NCI-H510A treated with DMSO at 0.1 percent for 48 hours (cell line): ENCODE results near the gene NMT2.

Experiments
- DNase-seq: peaks from one replicate; lab custom pipeline; 2025; lab: John Stamatoyannopoulos, UW

The NMT2 gene

DNA sequence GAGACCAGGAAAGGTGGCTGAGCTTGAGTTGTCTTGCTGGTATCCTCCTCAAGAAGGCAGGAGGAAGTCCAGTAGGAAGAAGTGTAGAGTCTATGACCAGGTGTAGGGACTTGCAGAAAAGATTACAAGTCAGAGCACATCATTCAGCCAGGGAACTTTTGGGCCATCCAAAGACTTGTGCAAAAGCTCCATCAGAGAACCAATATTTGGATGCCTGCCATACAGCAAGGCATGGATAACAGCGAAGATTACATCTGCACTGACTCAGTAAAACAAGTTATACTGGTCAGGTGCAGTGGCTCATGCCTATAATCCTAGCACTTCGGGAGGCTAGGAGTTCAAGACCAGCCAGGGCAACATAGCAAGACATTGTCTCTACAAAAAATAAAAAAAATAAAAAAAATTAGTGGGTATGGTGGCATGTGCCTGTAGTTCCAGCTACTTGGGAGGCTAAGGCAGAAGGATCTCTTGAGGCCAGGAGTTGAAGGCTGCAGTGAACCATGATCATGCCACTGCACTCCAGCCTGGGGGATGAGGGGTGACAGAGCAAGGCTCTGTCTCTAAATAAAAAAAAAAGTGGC lies 13.2 kb upstream of the NMT2 start:
- DNase-seq, result no peak

DNA sequence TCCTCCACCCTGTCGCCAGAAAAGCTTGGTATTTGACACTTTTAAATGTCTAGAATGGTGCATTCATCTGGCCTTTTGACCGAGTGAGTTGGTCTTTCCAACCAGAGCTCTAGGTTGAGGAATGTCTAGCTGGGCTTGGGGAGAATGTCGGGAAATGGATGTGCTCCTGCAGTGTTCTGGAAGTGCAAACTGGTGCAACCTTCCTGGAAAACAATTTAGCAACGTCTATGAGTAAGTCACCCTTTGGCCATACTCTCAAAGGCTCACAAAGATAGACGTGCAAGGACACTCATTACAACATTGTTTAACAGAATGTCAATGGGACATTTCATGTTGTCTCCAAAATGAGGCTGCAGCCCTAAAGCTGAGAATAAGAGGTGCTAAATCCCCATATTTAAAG lies 12.2 kb upstream of the NMT2 start:
- DNase-seq, result no peak

- DNase-seq, result no peak
Observed at GRCh38 chr10:15176269-15176668, 7.8 kb upstream of the NMT2 start.

DNA sequence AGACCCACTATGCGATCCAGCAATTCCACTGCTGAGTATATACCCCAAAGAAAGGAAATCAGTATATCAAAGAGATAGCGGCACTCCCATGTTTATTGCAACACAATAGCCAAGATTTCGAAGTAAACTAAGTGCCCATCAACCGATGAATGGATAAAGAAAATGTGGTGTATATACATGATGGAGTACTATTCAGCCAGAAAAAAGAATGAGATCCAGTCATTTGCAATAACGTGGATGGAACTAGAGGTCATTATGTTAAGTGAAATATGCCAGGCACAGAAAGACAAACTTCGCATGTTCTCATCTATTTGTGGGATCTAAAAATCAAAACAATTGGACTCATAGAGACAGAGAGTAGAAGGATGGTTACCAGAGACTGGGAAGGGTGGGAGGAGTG lies 7.1 kb upstream of the NMT2 start:
- DNase-seq, result no peak

DNA sequence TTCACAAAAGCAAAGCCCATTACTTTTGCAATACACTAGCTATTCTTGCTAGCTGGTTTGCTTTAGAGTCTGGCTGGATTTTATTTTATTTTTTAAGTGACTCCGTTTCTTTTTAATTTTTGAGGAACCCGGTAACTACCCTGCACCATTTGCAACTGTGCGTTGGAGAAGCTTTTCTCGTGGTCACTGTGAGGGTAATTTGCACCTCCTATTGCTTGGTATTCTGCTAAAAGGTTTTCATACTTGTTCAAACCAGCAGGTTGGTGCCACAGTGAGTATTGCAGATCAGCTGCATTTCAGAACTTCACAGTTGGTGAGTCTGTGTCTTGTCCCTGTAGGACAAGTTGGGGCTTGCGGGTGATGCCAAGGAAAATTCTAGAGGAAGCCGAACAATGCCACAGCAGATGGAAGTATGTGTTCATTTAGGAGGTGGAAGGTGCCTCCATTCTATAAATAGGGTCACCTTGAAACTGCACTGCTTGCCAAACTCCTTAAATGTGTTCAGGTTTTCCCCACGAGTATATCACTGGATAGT lies 3.9 kb upstream of the NMT2 start:
- DNase-seq, result no peak

DNA sequence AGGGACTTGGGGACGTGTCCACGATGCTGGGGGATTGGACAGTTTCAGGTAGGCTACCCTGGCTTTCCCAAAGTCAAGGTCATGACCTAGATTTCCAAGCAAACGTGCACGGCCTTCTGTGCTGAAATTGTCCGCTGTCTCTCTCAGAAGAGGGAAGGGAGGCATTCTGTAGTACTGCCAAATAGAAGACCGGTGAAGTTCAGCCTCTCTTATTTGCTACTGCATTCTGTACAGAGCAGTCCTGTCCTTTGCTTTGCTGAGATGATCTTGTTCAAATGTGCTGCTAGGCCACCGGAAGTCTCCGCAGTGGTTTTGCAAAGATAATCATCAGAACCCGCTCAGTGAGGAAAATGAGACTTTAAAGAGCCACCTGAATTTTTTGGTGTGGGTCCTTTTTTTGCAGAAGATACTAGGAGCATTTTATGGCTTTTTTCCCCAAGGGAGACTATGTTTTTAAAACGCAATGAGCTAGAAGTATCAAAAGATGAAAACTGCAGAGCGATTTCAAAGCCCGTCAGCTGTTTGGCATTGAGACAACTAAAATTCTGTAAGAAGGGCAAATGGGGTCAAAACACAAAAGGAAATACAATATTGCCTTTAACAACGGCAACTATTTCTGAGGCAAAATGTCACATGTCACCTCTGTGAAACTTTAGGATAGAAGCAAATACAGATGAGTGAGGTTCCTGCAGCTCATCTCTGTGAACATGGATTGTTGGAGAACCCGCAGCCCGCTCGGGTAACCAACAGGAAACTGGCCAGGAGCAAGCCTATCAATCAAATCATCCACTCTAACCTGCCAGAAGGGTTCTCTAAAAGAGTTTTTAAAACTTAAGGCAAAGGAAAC lies 1.3 kb upstream of the NMT2 start:
- DNase-seq, result peak; percentile 9

GRCh38 chr10:15168786-15169554 lies 477 bp upstream of the NMT2 start:
- DNase-seq, result peak; percentile 58

GRCh38 chr10:15167411-15168290 lies 842 bp downstream of the NMT2 start:
- peak; percentile 9 for DNase-seq

DNA sequence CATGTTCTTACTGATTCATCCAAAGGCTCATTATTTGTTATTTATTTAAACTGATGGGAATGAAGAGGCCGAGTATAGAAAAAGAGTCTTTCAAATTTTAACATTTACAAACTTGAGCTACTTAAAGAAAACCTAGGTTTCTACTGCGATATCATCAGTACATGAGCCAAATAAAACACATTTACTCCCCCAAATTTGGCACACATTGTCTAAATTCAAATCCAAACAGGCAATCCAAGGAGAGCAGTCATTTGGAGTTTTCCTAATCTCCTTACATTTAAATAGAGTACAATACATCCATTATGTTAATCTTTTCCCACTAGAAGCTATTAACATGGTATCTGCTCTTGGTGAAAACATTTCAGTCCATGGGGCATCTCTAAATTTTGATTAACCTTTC lies 2.2 kb downstream of the NMT2 start:
- DNase-seq, result no peak

DNA sequence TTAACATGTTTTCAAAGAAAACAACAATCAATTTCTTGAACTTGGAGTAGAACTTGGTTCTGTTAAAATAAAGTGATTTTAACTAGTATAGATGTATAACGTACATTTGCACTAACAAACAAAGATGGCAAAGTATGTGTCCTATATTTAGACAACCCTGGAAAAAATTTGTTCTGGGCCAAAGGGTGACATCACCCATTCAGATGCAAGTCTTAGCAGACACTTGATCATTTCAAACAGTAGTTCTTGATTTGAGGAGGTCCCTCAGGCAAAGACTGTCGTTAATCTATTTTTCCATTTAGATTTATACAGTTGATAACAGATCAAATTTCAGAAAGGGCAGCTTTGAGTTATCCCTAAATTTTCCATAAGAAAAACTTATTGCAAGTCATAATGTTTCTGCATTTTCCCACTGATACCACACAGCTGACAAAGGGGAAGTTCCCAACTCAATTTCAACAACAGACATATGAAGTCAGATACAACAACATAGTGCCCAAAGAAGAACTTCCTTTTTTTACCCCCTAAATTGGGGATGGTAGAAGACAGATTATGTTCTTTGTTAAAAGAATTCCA lies 5.2 kb downstream of the NMT2 start:
- no peak for DNase-seq

DNA sequence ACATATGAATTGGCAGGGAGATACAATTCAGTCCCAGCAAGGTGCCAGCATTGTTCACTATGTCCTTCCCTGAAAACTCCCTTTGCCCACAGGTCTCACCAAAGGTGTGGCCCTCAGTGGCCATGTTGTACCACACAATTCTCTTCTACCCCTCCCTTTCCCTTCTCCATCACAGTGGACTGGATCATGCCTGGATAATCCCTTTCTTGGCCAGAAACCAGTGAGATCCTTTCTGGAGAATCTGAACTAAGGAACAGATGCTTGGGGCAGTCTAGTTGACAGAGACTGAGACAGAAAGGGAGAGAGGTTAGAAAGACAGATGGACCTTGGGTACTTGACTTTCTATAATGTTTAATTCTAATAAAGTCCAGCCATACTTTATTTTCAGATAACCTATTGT lies 9.5 kb downstream of the NMT2 start:
- DNase-seq, result no peak

GRCh38 chr10:15158448-15158847 lies 10.0 kb downstream of the NMT2 start:
- DNase-seq, result no peak

GRCh38 chr10:15155978-15156656 lies 12.4 kb downstream of the NMT2 start:
- no peak for DNase-seq

DNA sequence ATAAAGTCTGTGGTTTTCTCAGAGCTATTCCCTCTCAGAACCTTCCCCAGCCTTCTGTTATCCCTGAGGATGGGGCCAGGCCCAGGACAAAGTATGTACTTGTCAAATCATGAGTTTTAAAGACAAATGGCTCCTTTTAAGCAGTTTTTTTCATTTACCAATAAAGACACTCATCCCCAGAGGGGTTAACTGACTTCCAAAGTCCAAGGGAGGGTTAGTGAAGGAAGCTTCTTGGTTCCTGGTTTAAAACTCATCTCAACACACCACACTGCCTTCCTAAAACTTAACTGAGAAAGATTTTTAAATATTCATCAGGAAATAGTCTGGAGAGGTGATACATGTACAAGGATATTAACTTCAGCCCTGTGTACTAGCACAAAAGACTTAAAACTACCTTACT lies 15.9 kb downstream of the NMT2 start:
- no peak for DNase-seq

DNA sequence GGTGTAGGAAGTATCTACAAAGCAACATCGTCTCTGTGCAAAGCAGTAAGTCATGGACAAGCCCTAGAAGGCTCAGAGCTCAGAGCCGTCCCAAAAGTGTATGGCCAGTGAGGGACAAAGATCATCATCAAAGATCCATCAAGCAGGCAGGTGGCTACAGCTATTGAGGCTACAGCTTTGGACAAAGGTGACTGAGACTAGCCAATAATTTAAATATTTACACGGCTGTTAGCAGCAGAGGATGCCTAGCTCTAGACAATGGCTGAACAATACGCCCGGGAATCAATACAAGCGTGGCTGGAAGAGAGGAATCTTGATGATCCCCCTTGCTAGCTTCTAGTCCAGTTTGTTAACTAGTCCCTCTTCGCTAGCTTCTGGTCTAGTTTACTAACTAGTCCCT lies 17.9 kb downstream of the NMT2 start:
- DNase-seq, result no peak

GRCh38 chr10:15149042-15149771 lies 19.3 kb downstream of the NMT2 start:
- no peak for DNase-seq

- no peak for DNase-seq
Observed at GRCh38 chr10:15147594-15148392, 20.7 kb downstream of the NMT2 start.

- no peak for DNase-seq
Observed at GRCh38 chr10:15146366-15146765, 22.1 kb downstream of the NMT2 start.

DNA sequence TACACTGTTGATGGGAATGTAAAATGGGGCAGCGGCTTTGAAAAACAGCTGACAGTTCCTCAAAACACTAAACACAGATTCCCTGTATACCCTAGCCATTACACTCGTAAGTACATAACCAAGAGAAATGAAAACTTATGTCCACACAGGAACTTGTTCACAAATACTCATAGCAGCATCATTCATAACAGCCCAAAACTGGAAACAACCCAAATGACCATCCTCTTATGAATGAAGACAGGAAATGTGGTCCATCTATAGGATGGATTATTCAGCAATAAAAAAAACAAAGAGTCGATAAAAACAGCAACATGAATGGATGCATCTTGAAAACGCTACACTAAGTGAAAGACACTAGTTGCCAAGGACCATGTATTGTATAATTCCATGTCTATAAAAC lies 23.7 kb downstream of the NMT2 start:
- DNase-seq, result no peak
